GM21619 (cell line): Measurements from ENCODE around the gene GPT2.
"Not testable (repeated sequence)": the region's sequence is repeated elsewhere in the genome, so short reads cannot be mapped to it uniquely, and the experiment has no call there.

ENCODE experiments used
- ATAC-seq: cut with Tn5 transposase; IDR thresholded peaks from one replicate; pipeline ENCODE4 v1.9.1; 2021; ENCODE audit not compliant: unreplicated experiment

GPT2 gene

GRCh38 chr16:46862555-46863447, 21.4 kb upstream of the GPT2 start:
- no peak for ATAC-seq

DNA sequence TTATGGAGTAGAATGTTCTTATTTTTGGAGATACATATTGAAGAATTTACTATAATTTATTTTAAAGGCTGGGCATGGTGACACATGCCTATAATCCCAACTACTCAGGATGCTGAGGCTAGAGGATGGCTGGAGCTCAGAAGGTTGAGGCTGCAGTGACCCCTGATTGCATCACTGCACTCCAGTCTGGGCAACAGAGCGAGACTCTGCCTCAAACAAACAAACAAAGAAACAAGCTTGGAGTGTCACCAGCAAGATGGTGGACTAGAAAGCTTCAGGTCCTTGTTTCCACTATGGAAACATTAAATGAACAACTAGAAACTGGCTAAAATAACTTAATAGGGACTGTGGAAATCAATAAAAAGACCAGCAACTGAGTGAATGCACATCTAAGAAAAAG, 17.9 kb upstream of the GPT2 start:
- no peak for ATAC-seq

GRCh38 chr16:46867486-46867885, 16.7 kb upstream of the GPT2 start:
- not testable (repeated sequence) for ATAC-seq

DNA sequence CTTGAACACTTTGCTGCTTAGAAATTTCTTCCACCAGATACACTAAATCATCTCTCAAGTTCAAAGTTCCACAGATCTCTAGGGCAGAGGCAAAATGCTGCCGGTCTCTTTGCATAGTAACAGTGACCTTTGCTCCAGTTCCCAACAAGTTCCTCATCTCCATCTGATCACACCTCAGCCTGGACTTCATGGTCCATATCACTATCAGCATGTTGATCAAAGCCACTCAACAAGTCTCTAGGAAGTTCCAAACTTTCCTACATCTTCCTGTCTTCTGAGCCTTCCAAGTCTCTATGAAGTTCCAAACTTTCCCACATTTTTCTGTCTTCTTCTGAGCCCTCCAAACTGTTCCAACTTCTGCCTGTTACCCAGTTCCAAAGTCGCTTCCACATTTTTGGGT, 15.3 kb upstream of the GPT2 start:
- not testable (repeated sequence) for ATAC-seq

DNA sequence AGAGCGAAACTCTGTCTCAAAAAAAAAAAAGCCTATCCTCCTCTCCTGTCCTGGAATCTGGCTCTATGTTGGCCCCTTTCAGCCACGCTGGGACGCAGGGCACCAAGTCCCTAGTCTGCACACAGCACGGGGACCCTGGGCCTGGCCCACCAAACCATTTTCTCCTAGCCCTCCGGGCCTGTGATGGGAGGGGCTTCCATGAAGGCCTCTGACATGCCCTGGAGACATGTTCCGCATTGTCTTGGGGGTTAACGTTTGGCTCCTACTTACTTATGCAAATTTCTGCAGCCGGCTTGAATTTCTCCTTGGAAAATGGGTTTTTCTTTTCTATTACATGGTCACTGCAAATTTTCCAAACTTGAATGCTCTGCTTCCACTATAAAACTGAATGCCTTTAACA, 12.6 kb upstream of the GPT2 start:
- no peak for ATAC-seq

DNA sequence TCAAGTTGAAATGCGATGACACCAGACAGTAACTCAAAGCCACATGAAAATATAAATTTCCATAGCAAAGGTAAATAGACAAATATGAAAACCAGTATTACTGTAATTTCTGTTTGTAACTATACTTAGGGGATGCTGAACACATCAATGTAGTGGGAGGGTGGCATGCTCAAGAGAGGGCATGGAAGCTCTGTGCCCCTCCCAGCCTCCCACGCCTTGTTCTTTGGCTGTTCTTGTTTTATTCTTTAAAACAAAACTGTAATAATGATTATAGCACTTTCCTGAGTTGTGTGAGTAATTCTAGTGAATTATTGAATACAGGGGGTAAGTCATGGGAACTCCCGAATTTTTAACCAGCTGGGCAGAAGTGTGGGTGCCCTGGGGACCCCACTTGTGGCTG, 11.0 kb upstream of the GPT2 start:
- no peak for ATAC-seq

GRCh38 chr16:46875243-46875642, 8.9 kb upstream of the GPT2 start:
- no peak for ATAC-seq

- no peak for ATAC-seq
These were observed 1.7 kb upstream of the GPT2 start for GRCh38 chr16:46882304-46882939.

GRCh38 chr16:46882940-46883307, 1.2 kb upstream of the GPT2 start:
- no peak for ATAC-seq

DNA sequence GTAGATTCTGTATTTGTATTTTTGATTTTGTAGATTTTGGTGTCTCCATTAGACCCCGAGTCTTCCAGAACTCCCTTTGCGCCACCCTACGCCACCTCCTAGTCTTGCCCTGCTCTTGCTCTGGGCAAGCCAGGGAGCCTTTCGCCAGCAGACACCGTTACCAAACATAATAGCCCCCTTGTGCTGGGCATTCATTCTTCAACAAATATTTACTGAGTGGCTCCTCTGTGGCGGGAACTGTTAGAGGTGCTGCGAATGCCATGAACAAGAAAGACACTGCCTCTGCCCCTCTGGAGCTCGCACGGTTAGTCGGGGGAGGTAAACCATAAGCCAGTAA, 841 bp upstream of the GPT2 start:
- no peak for ATAC-seq

- peak; percentile 16 for ATAC-seq
These were observed 541 bp downstream of the GPT2 start for GRCh38 chr16:46884513-46885293.

GRCh38 chr16:46885960-46886763, 2.0 kb downstream of the GPT2 start:
- ATAC-seq: no peak

DNA sequence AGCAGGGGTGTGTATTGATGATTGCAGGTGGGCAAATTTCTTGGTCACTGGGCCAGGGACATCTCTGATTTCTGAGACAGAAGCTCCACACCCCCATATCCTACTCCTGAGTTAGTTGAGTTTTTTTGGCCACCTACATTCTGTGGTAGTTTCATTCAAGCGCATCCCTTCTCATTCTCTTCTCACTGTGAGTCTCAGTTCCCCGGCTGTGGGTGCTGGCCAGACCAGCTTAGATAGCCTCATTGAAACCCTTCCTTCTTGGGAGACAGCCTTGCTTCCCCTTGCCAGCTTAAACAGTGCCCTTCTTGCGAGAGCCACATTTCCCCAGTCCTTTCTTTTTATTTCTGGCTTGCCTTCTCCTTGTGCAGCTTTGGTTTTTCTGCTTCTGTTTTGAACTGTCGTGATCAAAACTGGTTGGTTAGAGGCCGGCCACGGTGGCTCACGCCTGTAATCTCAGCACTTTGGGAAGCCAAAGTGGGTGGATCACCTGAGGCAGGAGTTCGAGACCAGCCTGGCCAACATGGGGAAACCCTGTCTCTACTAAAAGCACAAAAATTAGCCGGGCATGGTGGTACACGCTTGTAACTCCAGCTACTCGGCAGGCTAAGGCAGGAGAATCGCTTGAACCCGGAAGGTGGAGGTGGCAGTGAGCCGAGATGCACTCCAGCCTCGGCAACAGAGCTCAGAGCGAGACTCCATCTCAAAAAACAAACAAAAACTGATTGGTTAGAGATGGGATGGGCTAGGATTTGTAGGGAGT, 2.8 kb downstream of the GPT2 start:
- ATAC-seq: no peak

DNA sequence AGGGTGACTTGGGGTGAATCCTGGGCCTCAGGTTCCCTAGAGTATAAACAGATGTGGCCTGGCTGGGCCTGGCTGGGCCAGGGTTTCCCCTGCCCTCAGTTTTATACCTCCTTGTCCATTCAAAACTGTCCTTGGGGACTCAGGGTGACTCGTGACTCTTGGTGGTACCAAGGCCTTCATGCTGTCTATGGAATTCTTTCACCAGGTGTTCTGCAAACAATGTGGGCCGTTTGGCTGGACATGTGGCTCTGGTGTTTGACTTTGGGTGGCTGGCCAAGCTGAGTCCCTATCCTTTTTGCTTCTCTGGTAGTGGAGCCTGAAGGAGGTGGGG, 3.3 kb downstream of the GPT2 start:
- no peak for ATAC-seq

GRCh38 chr16:46889245-46889941, 5.2 kb downstream of the GPT2 start:
- ATAC-seq: peak; percentile 23

- peak; percentile 68 for ATAC-seq
These were observed 5.8 kb downstream of the GPT2 start for GRCh38 chr16:46889942-46890300.

DNA sequence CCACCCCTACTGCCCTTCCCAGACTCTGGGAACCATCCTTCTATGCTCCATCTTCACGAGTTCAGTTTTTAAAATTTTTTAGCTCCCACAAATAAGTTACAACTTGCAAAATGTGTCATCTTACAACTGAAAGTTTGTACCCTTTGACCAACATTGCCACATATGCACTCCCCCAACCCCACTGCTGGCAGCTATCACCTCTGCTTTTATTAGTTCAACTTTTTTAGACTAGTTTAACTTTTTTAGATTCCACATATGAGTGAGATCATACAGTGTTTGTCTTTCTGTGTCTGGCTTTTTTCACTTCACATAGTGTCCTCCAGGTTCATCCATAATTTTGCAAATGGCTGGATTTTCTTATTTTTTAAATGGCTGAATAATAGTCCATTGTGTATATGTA, 7.7 kb downstream of the GPT2 start:
- no peak for ATAC-seq

GRCh38 chr16:46894036-46894672, 10.0 kb downstream of the GPT2 start:
- no peak for ATAC-seq
